ENCODE data around the gene TPST1.

TPST1 gene

DNA sequence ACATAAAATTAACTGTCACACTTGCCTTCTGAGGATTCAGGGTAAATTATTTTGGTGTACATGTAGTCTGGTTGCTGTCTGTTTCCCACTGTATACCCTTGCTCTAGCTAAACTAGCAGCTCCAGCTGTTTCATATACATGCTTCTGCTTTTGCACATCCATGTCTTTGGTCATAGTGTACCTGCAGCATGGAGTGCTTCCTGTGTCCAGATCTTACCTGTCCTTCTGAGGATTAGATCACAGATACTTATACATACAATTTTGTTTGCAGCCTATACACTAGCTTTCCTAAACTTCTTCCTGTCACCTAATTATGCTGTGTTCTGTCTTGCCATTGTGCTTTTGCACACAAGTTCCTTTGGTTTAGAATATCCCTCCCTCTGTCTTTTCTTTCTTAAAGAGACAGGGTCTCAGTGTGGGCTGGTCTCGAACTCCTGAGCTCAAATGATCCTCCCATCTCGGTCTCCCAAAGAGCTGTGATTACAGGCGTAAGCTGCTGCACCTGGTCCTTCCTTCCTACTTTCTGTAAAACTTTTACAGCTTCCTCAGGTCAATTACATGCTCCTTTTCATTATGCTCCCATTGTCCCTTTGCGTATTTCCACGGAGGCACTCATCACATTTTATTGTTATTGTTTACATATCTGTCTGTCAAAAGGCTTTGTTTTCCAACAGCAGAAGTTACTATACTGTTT lies 33.8 kb downstream of the TPST1 start:
- DNase-seq (ENCODE audit: low spot score) = no peak

DNA sequence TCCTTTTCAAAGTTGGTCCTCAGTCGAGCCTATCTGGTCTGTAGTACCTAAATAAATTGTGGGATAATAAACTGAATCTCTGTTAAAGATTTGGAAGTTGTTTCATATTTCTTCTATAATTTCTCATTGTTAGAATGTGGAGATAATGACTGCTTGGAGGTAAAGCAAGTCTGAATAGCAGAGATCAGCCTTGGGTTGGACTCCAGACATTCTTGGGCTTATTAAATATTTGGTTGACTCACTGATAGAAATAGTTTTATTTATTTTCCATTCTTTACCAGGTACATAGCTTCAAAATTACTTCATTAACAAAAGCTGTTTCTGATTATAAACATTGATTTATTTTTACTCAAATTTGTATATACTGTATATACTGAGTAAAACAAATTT lies 34.3 kb downstream of the TPST1 start:
- DNase-seq (ENCODE audit: low spot score) = peak; percentile 33

GRCh38 chr7:66245008-66245407 lies 39.9 kb downstream of the TPST1 start:
- DNase-seq (ENCODE audit: low spot score) = no peak

- no peak for DNase-seq (ENCODE audit: low spot score)
Measured at GRCh38 chr7:66246554-66247171, 41.5 kb downstream of the TPST1 start.

DNA sequence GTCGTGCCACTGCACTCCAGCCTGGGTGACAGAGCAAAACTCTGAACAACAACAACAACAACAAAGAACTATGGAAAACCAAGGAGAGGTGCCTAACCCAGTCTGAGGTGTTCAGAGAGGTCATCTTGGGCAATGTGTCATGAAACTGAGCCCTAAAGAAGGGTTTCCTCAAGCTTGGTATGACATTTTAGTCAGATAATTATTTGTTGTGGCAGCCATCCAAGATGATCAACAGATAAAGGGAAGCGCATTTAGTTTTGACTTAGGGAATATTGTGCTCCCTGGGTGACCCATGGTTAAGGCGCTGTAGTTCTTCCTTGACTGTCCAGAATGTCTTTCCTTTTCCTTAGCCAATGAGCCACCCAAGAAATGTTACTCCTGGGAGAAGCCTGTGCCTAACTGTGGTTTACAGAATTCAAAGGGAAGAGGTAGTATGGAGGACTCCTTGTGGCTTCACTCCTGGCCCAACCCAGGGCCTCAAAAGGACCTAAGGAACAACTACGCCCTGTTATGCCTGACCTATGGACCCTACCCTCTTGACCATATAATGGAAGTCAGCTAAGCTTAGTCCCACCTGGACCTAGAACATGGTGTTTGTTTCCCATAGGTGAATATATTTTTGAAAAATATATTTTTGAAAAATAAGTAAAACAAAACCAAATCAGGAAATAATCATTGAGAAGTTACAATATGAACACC lies 42.4 kb downstream of the TPST1 start:
- DNase-seq (ENCODE audit: low spot score) = no peak

GRCh38 chr7:66250711-66251110 lies 45.6 kb downstream of the TPST1 start:
- peak; percentile 49 for DNase-seq (ENCODE audit: low spot score)

DNA sequence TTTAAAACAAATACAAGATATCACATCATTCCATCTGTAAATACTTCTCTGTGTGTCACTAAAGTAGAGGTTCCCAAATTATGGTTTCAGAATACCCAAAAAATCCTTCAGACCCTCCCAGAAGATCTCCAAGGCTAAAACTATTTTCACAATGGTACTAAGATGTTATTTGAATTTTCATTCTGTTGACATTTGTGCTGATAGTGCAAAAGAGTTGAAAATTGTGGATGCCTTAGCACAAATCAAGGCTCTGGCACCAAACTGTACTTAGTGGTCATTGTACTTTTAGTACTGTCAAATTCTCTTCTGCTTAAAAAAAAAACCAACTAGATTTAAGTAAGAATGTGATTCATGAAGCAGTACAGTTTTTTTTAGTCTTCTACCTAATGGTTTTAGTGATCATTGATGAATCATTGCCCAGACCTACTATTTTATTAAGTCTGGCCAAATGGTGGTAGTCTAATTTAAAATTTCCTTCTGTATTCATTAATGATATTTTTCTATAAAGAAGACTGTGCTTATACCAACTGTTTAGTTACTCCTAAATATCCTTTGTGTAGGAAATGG lies 50.5 kb downstream of the TPST1 start:
- peak; percentile 32 for DNase-seq (ENCODE audit: low spot score)

DNA sequence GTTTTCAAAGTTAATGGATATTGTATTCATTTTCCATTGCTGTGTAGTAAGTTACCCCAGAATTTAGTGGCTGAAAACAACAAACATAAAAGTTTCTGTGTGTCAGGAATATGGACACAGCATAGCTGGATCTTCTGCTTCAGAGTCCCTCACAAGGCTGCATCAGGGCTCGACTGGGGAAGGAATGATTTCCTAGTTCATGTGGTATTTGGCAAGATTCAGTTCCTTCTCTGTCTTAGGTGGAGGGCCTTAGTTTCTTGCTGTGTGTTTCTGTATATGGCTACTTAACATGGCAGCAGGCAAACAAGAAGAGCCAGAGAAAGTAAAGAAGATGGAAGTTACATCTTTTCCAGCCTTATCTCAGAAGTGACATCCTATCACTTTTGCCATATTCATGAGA lies 51.1 kb downstream of the TPST1 start:
- no peak for DNase-seq (ENCODE audit: low spot score)

DNA sequence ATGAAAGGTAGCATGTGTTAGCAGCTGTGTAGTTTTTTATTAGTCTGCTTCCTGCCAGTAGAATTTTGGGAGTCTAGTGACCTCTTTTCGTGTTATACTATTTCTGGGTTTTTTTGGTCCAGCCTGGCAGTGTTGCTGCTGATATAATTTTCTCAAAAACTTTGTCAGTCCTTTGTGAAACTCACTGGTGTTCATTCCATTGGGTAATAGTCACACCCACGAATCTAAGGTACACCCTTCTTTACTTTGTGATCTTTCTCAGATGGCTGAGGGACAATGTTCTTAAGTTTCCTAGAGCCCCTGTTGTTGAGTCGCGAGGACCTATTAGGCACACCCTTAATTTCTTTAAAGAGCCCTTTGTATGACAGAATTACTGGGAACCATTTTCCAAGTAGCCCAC lies 52.3 kb downstream of the TPST1 start:
- DNase-seq (ENCODE audit: low spot score) = no peak

DNA sequence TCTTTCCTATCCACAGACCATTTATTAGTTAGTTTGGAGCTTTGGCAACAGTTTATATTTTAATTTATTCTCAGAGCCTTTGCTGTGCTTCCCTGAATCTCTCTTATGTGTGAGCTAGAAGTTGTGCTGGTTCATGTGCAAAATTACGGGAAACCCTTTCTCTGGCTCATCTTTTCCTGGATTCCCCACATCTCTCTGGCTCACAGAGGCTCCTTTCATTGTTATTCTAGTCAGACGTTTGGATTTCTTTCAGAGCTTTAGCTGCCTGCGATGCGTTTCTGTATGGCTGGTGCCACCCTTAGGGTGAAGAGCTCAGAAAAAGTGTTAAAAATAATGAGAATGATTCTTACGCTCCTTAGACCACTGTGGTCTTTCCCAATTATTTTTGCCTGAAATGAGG lies 53.3 kb downstream of the TPST1 start:
- DNase-seq (ENCODE audit: low spot score) = no peak

GRCh38 chr7:66261941-66262340 lies 56.8 kb downstream of the TPST1 start:
- no peak for DNase-seq (ENCODE audit: low spot score)

DNA sequence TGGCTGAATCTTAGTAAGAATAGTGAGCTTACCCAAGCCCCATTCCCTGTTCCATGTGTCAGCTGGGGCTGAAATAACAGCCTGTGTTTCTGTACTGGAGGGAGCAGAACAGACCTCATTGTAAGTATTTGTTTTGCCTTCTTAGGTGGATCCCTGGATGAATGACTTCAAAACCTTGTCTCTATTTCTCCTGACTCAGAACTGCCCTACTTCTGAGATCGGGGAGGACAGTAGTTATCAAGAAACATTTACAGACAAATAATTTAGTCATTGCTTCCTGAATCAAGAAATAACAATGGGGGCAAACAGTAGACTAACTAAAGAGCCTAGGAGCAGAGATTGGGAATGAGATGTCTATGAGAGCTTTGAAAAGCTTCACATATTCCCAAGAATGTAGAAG lies 58.8 kb downstream of the TPST1 start:
- DNase-seq (ENCODE audit: low spot score) = no peak

GRCh38 chr7:66265566-66265965 lies 60.4 kb downstream of the TPST1 start:
- no peak for DNase-seq (ENCODE audit: low spot score)

- DNase-seq (ENCODE audit: low spot score) = peak; percentile 73
Measured at GRCh38 chr7:66267249-66267648, 62.1 kb downstream of the TPST1 start.

GRCh38 chr7:66269978-66270377 lies 64.8 kb downstream of the TPST1 start:
- DNase-seq (ENCODE audit: low spot score) = no peak

DNA sequence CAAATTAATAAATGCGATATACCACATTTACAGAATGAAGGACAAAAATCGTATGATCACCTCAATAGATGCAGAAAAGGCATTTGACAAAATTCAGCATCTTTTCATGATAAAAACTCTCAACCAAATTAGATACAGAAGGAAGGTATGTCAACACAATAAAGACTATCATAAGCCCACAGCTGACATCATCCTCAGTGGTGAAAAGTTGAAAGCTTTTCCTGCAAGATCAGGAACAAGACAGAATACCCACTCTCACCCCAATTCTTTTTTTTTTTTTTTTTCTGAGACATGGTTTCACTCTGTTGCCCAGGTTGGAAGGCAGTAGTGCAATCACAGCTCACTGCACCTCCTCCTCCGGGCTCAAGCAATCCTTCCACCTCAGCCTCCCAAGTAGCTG lies 67.2 kb downstream of the TPST1 start:
- DNase-seq (ENCODE audit: low spot score) = no peak

- DNase-seq (ENCODE audit: low spot score) = no peak
Measured at GRCh38 chr7:66276363-66276762, 71.2 kb downstream of the TPST1 start.

- no peak for DNase-seq (ENCODE audit: low spot score)
Measured at GRCh38 chr7:66277492-66277891, 72.4 kb downstream of the TPST1 start.

- no peak for DNase-seq (ENCODE audit: low spot score)
Measured at GRCh38 chr7:66279912-66280311, 74.8 kb downstream of the TPST1 start.

DNA sequence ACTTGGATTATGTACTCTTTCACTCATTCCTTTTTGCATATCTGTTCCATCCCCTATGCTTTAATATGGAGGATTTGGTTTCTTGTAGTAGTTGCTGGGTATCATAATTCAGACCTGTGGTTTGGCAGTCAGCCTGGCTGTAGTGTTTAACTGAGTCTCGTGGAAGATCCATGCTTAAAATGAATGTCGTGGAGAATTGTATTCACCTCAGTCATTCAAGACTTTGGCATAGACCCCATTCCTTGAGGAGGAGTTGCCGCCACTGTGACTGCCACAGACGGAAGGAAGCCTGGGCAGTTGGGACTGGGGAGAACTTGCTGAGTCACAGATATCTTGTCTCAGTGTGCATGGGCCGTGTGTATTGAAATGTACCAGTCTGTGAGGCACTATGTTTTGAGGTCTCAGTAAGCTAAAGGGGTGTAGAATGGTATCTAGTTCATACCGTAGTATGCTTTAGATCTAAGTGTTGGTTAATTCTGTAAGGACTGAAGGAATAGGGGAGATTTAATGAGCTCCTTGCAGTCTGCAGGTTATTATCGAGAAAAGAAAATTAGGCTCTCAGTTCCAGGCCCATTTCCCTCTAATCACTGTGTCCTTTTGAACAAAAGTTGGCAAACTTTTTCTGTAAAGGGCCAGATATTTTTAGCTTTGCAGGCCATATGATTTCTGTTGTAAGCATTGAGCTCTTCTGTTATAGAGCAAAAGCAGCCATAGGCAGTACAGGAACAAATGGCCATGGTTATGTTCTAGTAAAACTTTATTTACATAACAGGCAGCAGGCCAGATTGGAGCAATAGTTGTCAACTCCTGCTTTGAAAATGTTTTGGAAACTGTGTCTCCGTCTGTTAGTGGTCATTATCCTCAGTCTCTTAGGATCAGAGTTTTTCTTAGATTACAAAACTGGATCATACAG lies 76.8 kb downstream of the TPST1 start:
- peak; percentile 85 for DNase-seq (ENCODE audit: low spot score)

- no peak for DNase-seq (ENCODE audit: low spot score)
Measured at GRCh38 chr7:66282591-66282935, 77.4 kb downstream of the TPST1 start.

Measured in GM03348 (cell line).